ENCODE data around the gene CPXM2.

CPXM2 gene

GRCh38 chr10:123903621-123904020 is 12.0 kb upstream of the CPXM2 start:
- DNase-seq = no peak

- no peak for DNase-seq
Measured at GRCh38 chr10:123901621-123902020, 10.0 kb upstream of the CPXM2 start.

- DNase-seq = no peak
Measured at GRCh38 chr10:123897146-123897545, 5.5 kb upstream of the CPXM2 start.

GRCh38 chr10:123896246-123896927 is 4.8 kb upstream of the CPXM2 start:
- DNase-seq = no peak

GRCh38 chr10:123893651-123894050 is 2.0 kb upstream of the CPXM2 start:
- no peak for DNase-seq

- no peak for DNase-seq
Measured at GRCh38 chr10:123890756-123891143, 857 bp downstream of the CPXM2 start.

- no peak for DNase-seq
Measured at GRCh38 chr10:123890226-123890625, 1.4 kb downstream of the CPXM2 start.

- DNase-seq = no peak
Measured at GRCh38 chr10:123889821-123890220, 1.8 kb downstream of the CPXM2 start.

GRCh38 chr10:123888751-123889150 is 2.9 kb downstream of the CPXM2 start:
- DNase-seq = no peak

GRCh38 chr10:123888256-123888655 is 3.4 kb downstream of the CPXM2 start:
- DNase-seq = no peak

GRCh38 chr10:123886292-123886691 is 5.3 kb downstream of the CPXM2 start:
- DNase-seq = no peak

GRCh38 chr10:123885406-123886170 is 6.0 kb downstream of the CPXM2 start:
- DNase-seq = no peak

GRCh38 chr10:123884907-123885381 is 6.7 kb downstream of the CPXM2 start:
- DNase-seq = no peak

GRCh38 chr10:123884351-123884906 is 7.2 kb downstream of the CPXM2 start:
- no peak for DNase-seq

- DNase-seq = no peak
Measured at GRCh38 chr10:123883673-123884320, 7.8 kb downstream of the CPXM2 start.

GRCh38 chr10:123882681-123883445 is 8.7 kb downstream of the CPXM2 start:
- DNase-seq = no peak

- no peak for DNase-seq
Measured at GRCh38 chr10:123882177-123882576, 9.4 kb downstream of the CPXM2 start.

- no peak for DNase-seq
Measured at GRCh38 chr10:123879606-123880257, 11.9 kb downstream of the CPXM2 start.

- DNase-seq = no peak
Measured at GRCh38 chr10:123878666-123879303, 12.8 kb downstream of the CPXM2 start.

- DNase-seq = no peak
Measured at GRCh38 chr10:123870260-123870659, 21.3 kb downstream of the CPXM2 start.

GRCh38 chr10:123869020-123869414 is 22.6 kb downstream of the CPXM2 start:
- no peak for DNase-seq
